Kidney (tissue), 14 donors: Measurements from ENCODE around the gene DIDO1. TPM values are rescaled to one million over a fixed set of nuclear protein-coding genes. Genes with fewer than 3 reads are reported as not detected.

ENCODE experiments used
- DNase-seq, 5 donors: peaks; one replicate each; pipeline ENCODE4 v3.0.0-alpha.2; 2013 to 2020
- FAIRE-seq: peaks from 2 replicates; lab custom pipeline; 2012; peaks lifted over from hg19 to GRCh38; lab: Jason Lieb, UNC
- H3K27ac ChIP-seq, 2 donors: one replicate each; pipeline ENCODE4 v1.7.0; 2013; ENCODE audit warnings: low read depth in 2 of 2, low read length in 2 of 2, inconsistent platforms in 1 of 2
- H3K27me3 ChIP-seq: one replicate; pipeline ENCODE4 v1.7.1; 2013; ENCODE audit warnings: low read length, inconsistent platforms; ENCODE audit not compliant: control insufficient read depth, insufficient read depth
- H3K36me3 ChIP-seq, 3 donors: one replicate each; pipeline versions ENCODE4 v1.7.0 to v1.7.1; 2013; ENCODE audit warnings: low read length in 3 of 3, control low read depth in 1 of 3, inconsistent platforms in 1 of 3; ENCODE audit not compliant: insufficient read depth in 3 of 3, control insufficient read depth in 2 of 3
- H3K4me1 ChIP-seq, 3 donors: one replicate each; pipeline versions ENCODE4 v1.7.0 to v1.7.1; 2013; ENCODE audit warnings: low read length in 3 of 3, inconsistent platforms in 1 of 3, low read depth in 1 of 3; ENCODE audit not compliant: control insufficient read depth in 2 of 3, insufficient read depth in 2 of 3
- H3K4me3 ChIP-seq, 3 donors: one replicate each; pipeline versions ENCODE4 v1.7.0 to v1.8.1; 2013; ENCODE audit warnings: low read length in 3 of 3, control low read depth in 1 of 3, inconsistent platforms in 1 of 3
- H3K9ac ChIP-seq, 3 donors: one replicate each; pipeline versions ENCODE4 v1.7.0 to v1.7.1; 2013; ENCODE audit warnings: low read length in 3 of 3, control low read depth in 1 of 3, inconsistent platforms in 1 of 3
- H3K9me3 ChIP-seq, 3 donors: one replicate each; pipeline versions ENCODE4 v1.7.0 to v1.7.1; 2013; ENCODE audit warnings: low read length in 3 of 3, control low read depth in 1 of 3, inconsistent platforms in 1 of 3; ENCODE audit not compliant: control insufficient read depth in 2 of 3, insufficient read depth in 1 of 3
- CTCF ChIP-seq: IDR thresholded peaks from 3 replicates; pipeline ENCODE4 v1.5.1; 2012; ENCODE audit warnings: mild to moderate bottlenecking, moderate library complexity, borderline replicate concordance; ENCODE audit not compliant: insufficient read depth; ENCODE audit errors: extremely low read depth
- intact Hi-C: fragments of 100-400 bp; cut with DNase I; formaldehyde crosslinking; loops from one replicate; pipeline ENCODE4 v1.11.1; 2022
- polyA plus RNA-seq: library from polyadenylated mRNA; stranded (reverse); fragments of 350-450 nt; fragmentation: Illumina TruSeq; extraction: RNeasy Lipid Tissue Mini Kit (QIAGEN cat#74804); gene quantifications from one replicate; pipeline ENCODE4 v1.2.3, GENCODE V29; 2014; ENCODE audit warnings: low read depth, low replicate concordance; ENCODE audit not compliant: insufficient read depth
- total RNA-seq: library from RNA; stranded (reverse); fragmentation: NEBNext Ultra II Directional; extraction: Animal tissue kit (Norgen Biotek cat#: 25700); gene quantifications from one replicate; pipeline ENCODE4 v1.2.1, GENCODE V29; 2021
- donor health status: control.
- donor health status: control.
- donor health status: control.
- donor health status: control.
- donor health status: control.
- donor health status: DM: yes; HTN: yes; CAD: no.
- donor health status: Normal renal cell carcinoma (clear cell type).

DIDO1 gene
- total and polyA plus RNA-seq, 2 donors from 2014 or later, result 23.0 to 67.9 TPM

GRCh38 chr20:62830821-62831220 is 95.5 kb downstream of the DIDO1 start:
- Histone ChIP-seq H3K36me3 (no peaks in the 10 kb centered on the region), H3K27me3 (no peaks in the 10 kb centered on the region), H3K4me3 (no peak overlapping the region), H3K4me1 (peaks cover 0 to 10% (median 0%) of the 10 kb centered on the region in 3 donors), H3K9ac (no peak overlapping the region), H3K27ac (no peak overlapping the region), H3K9me3 (no peaks in the 10 kb centered on the region)
- no peak for FAIRE-seq
- TF ChIP-seq CTCF, result no peak
- peak in 1 of 5 donors; percentile 73 for DNase-seq
- intact Hi-C loops, result no loop called here

DNA sequence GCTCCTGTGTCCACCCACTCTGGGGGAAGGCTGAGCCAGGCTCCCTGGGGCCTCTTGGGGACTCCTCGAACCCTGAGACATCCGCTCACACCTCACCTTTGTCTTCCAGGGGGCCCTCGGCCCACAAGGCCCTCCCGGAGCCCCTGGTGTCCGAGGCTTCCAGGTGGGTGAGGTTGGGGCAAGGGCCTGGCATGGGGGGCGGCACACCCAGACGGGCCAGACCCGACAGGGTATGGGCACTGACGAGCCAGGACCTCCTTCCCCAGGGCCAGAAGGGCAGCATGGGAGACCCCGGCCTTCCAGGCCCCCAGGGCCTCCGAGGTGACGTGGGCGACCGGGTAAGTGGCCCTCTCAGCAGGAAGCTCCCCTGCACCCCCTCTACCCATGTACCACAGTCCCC is 96.1 kb downstream of the DIDO1 start:
- TF ChIP-seq CTCF, result no peak
- DNase-seq (peak in 1 of 5 donors; percentile 71), FAIRE-seq (no peak)
- H3K27me3 ChIP-seq, result no peaks in the 10 kb centered on the region
- H3K9ac ChIP-seq, result no peak overlapping the region
- H3K4me1 ChIP-seq, result peaks cover 0 to 10% (median 0%) of the 10 kb centered on the region in 3 donors
- H3K27ac ChIP-seq, result no peak overlapping the region
- intact Hi-C loops, result no loop called here
- H3K4me3 ChIP-seq, result no peak overlapping the region
- H3K9me3 ChIP-seq, result no peaks in the 10 kb centered on the region
- H3K36me3 ChIP-seq, result no peaks in the 10 kb centered on the region

DNA sequence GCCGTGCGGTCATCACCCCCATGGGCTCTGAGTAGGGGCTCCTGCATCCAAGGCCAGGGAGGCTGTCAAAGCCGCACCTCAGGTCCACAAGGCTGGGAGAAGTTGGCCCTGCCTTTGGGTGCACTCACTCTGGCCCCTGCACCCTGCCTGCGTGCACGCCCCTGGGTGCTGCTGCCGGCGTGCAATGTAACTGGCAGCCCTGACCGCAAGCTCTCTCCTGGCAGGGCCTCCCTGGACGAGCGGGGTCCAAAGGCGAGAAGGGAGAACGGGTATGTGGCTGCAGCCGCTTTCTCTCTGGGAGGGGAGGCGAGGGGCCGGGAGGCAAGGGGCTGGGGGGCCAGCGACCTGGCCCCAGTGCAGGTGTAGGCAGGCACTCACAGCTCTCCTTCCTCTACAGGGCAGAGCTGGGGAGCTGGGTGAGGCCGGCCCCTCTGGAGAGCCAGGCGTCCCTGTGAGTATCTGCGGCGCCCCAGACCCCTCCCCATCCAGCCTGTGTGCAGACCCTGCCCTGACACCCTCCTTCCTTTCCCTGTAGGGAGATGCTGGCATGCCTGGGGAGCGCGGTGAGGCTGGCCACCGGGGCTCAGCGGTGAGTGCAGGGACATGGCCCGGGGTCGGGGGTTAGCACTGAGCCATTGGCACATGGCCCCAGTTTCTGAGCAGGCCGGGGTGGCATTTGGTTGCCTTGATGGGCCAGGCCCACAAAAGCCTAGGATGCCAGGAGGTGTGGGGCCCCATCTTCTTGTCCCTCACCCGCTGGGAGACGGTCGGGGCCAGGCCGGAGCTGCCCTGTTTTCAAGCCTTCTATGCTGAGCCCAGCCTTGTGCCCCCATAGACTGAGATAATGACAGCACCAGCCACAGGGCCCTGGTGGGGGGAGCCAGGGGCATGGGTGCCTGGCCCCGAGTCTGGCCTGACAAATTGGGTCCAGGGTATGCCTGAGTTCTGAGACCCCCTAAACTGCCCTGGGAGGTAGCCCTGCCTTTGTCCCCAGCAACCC is 96.8 kb downstream of the DIDO1 start:
- Histone ChIP-seq H3K9me3 (no peaks in the 10 kb centered on the region), H3K27me3 (no peaks in the 10 kb centered on the region), H3K27ac (no peak overlapping the region), H3K36me3 (no peaks in the 10 kb centered on the region), H3K4me1 (peaks cover 0 to 10% (median 1%) of the 10 kb centered on the region in 3 donors), H3K9ac (no peak overlapping the region), H3K4me3 (no peak overlapping the region)
- FAIRE-seq (no peak), DNase-seq (peak in 1 of 5 donors; percentile 72)
- intact Hi-C loops, result no loop called here
- TF ChIP-seq CTCF, result no peak
